Stimulated activated CD8-positive, alpha-beta memory T cell treated with anti-CD3 and anti-CD28 coated beads, Interleukin-7, amount 100 ng/mL, for 48 hours (primary cell): Measurements from ENCODE around the gene FOXO3.
"Not testable (repeated sequence)": the region's sequence is repeated elsewhere in the genome, so short reads cannot be mapped to it uniquely, and the experiment has no call there.

Experiments
- DNase-seq, 2 donors: peaks; one replicate each; pipeline ENCODE4 v3.0.0-alpha.2; 2020; ENCODE audit warnings: low read depth in 1 of 2; ENCODE audit errors: extremely low read depth in 1 of 2

Gene FOXO3

GRCh38 chr6:108677357-108677756 lies 116.6 kb downstream of the FOXO3 start:
- DNase-seq = no peak

GRCh38 chr6:108677894-108678293 lies 117.2 kb downstream of the FOXO3 start:
- no peak for DNase-seq

- DNase-seq = not testable (repeated sequence)
Measured at GRCh38 chr6:108680314-108680713, 119.6 kb downstream of the FOXO3 start.

- DNase-seq = not testable (repeated sequence)
Measured at GRCh38 chr6:108681721-108682120, 121.0 kb downstream of the FOXO3 start.

GRCh38 chr6:108682383-108683119 lies 121.8 kb downstream of the FOXO3 start:
- not testable (repeated sequence) for DNase-seq

- DNase-seq = not testable (repeated sequence)
Measured at GRCh38 chr6:108683976-108684375, 123.3 kb downstream of the FOXO3 start.

- no peak for DNase-seq
Measured at GRCh38 chr6:108684771-108685329, 124.1 kb downstream of the FOXO3 start.

GRCh38 chr6:108685970-108686369 lies 125.3 kb downstream of the FOXO3 start:
- DNase-seq = no peak

- DNase-seq = no peak
Measured at GRCh38 chr6:108686896-108687295, 126.2 kb downstream of the FOXO3 start.

GRCh38 chr6:108687921-108688320 lies 127.2 kb downstream of the FOXO3 start:
- no peak for DNase-seq

GRCh38 chr6:108689272-108690161 lies 128.8 kb downstream of the FOXO3 start:
- DNase-seq = no peak

- no peak for DNase-seq
Measured at GRCh38 chr6:108690326-108691049, 129.8 kb downstream of the FOXO3 start.

GRCh38 chr6:108693430-108694154 lies 132.9 kb downstream of the FOXO3 start:
- no peak for DNase-seq

GRCh38 chr6:108694816-108695215 lies 134.1 kb downstream of the FOXO3 start:
- DNase-seq = no peak

- no peak for DNase-seq
Measured at GRCh38 chr6:108697561-108698161, 136.9 kb downstream of the FOXO3 start.

GRCh38 chr6:108698593-108699289 lies 138.0 kb downstream of the FOXO3 start:
- DNase-seq = no peak

GRCh38 chr6:108699290-108700041 lies 138.7 kb downstream of the FOXO3 start:
- no peak for DNase-seq

GRCh38 chr6:108702106-108702851 lies 141.6 kb downstream of the FOXO3 start:
- no peak for DNase-seq
